ENCODE measurements around the gene TPPP3. TPM values are rescaled to one million over a fixed set of nuclear protein-coding genes. Genes with fewer than 3 reads are reported as not detected.

The TPPP3 gene
- total RNA-seq, 4 donors from 2014 or later = 2.2 to 31.9 (median 7.1) TPM

GRCh38 chr16:67407788-67408452 lies 14.6 kb upstream of the TPPP3 start:
- Histone ChIP-seq H3K4me3 (no peak overlapping the region), H3K36me3 (no peaks in the 10 kb centered on the region), H3K9me3 (no peaks in the 10 kb centered on the region), H3K27ac (peak overlapping the region in 3 of 4 donors; percentile 71 to 82 (median 82)), H3K4me1 (peaks cover 33 to 48% of the 10 kb centered on the region in 2 donors), H3K27me3 (no peaks in the 10 kb centered on the region)
- TF ChIP-seq CTCF (IDR thresholded peaks at IDR 0.05 in 4 of 5, conservative IDR thresholded peaks at IDR 0.05 in 1 of 5) = no peak
- TF ChIP-seq POLR2A (IDR thresholded peaks at IDR 0.05) = no peak
- DNase-seq = no peak
- ATAC-seq = no peak
- intact Hi-C loops (cut with DNase I; ENCODE audit: low total_unique reads) (loop anchor here (5.0 kb wide), 2 partner anchors 146 to 161 kb away; partner anchors contain the start of genes FHOD1 and SLC9A5), in situ Hi-C loops (cut with MboI; ENCODE audit: low sequenced_read_pairs in 4 of 4) (no loop called here)

GRCh38 chr16:67407176-67407787 lies 14.0 kb upstream of the TPPP3 start:
- Histone ChIP-seq H3K27me3 (no peaks in the 10 kb centered on the region), H3K4me3 (no peak overlapping the region), H3K36me3 (no peaks in the 10 kb centered on the region), H3K27ac (peak overlapping the region; percentile 71 to 85 (median 82)), H3K4me1 (peaks cover 33 to 48% of the 10 kb centered on the region in 2 donors), H3K9me3 (no peaks in the 10 kb centered on the region)
- intact Hi-C loops (cut with DNase I; ENCODE audit: low total_unique reads) = loop anchor here (5.0 kb wide), 2 partner anchors 145 to 160 kb away; partner anchors contain the start of genes FHOD1 and SLC9A5
- no peak for ATAC-seq
- TF ChIP-seq CTCF (IDR thresholded peaks at IDR 0.05 in 4 of 5, conservative IDR thresholded peaks at IDR 0.05 in 1 of 5) (no peak), POLR2A (IDR thresholded peaks at IDR 0.05) (no peak)
- in situ Hi-C loops (cut with MboI; ENCODE audit: low sequenced_read_pairs in 4 of 4) = no loop called here
- no peak for DNase-seq

- Histone ChIP-seq H3K36me3 (no peaks in the 10 kb centered on the region), H3K4me3 (no peak overlapping the region), H3K9me3 (no peaks in the 10 kb centered on the region), H3K27me3 (no peaks in the 10 kb centered on the region), H3K27ac (peak overlapping the region; percentile 71 to 85 (median 82)), H3K4me1 (peaks cover 33 to 48% of the 10 kb centered on the region in 2 donors)
- DNase-seq (peak in 1 of 2 donors; percentile 63), ATAC-seq (peak; percentile 92 to 97)
- intact Hi-C loops (cut with DNase I; ENCODE audit: low total_unique reads) = loop anchor here (5.0 kb wide), 2 partner anchors 144 to 159 kb away; partner anchors contain the start of genes FHOD1 and SLC9A5
- TF ChIP-seq CTCF (IDR thresholded peaks at IDR 0.05 in 4 of 5, conservative IDR thresholded peaks at IDR 0.05 in 1 of 5) (no peak), POLR2A (IDR thresholded peaks at IDR 0.05) (no peak)
- in situ Hi-C loops (cut with MboI; ENCODE audit: low sequenced_read_pairs in 4 of 4) = no loop called here
Observed at GRCh38 chr16:67406111-67406971, 13.0 kb upstream of the TPPP3 start.

GRCh38 chr16:67405336-67405735 lies 12.0 kb upstream of the TPPP3 start:
- intact Hi-C loops (cut with DNase I; ENCODE audit: low total_unique reads) = loop anchor here (5.0 kb wide), 2 partner anchors 143 to 158 kb away; partner anchors contain the start of genes FHOD1 and SLC9A5
- TF ChIP-seq POLR2A (IDR thresholded peaks at IDR 0.05) = no peak
- no peak for TF ChIP-seq CTCF (IDR thresholded peaks at IDR 0.05 in 4 of 5, conservative IDR thresholded peaks at IDR 0.05 in 1 of 5)
- H3K36me3 ChIP-seq = no peaks in the 10 kb centered on the region
- peak overlapping the region; percentile 71 to 85 (median 82) for H3K27ac ChIP-seq
- H3K27me3 ChIP-seq = no peaks in the 10 kb centered on the region
- H3K4me1 ChIP-seq = peaks cover 34 to 48% of the 10 kb centered on the region in 2 donors
- in situ Hi-C loops (cut with MboI; ENCODE audit: low sequenced_read_pairs in 4 of 4) = no loop called here
- no peak overlapping the region for H3K4me3 ChIP-seq
- DNase-seq = no peak
- no peak for ATAC-seq
- no peaks in the 10 kb centered on the region for H3K9me3 ChIP-seq

Data from gastrocnemius medialis (tissue), 4 donors.